GM23338 (cell line): ENCODE data around the gene OVOL3. TPM values are rescaled to one million over a fixed set of nuclear protein-coding genes. Genes with fewer than 3 reads are reported as not detected.

Experiments
- ATAC-seq: fragments of 200-7000 bp; cut with Tn5 transposase; 3 replicates; pipeline ENCODE4 v1.9.1; 2020
- DNase-seq: peaks from one replicate; pipeline ENCODE4 v3.0.0-alpha.2; 2015; ENCODE audit warnings: low spot score
- H2AFZ ChIP-seq: fragments of 200-600 bp; sonication (generic); 2 replicates; pipeline ENCODE4 v1.8.0; 2016; ENCODE audit warnings: antibody characterized with exemption, mild to moderate bottlenecking, moderate library complexity
- H3F3A ChIP-seq: fragments of 200-600 bp; sonication (generic); replicated peaks from 2 replicates; pipeline ENCODE4 v1.8.0; 2017; ENCODE audit warnings: antibody characterized with exemption, mixed run types, low read depth
- H3K27ac ChIP-seq: fragments of 200-600 bp; sonication (generic); 2 replicates; pipeline ENCODE4 v1.6.1; 2016; ENCODE audit warnings: low read depth
- H3K27me3 ChIP-seq: fragments of 200-600 bp; sonication (generic); 2 replicates; pipeline ENCODE4 v1.8.0; 2016; ENCODE audit warnings: mild to moderate bottlenecking, mixed run types, moderate library complexity; ENCODE audit not compliant: insufficient read depth
- H3K36me3 ChIP-seq: fragments of 200-600 bp; sonication (generic); 2 replicates; pipeline ENCODE4 v1.8.0; 2016; ENCODE audit warnings: mild to moderate bottlenecking; ENCODE audit not compliant: insufficient read depth
- H3K4me1 ChIP-seq: fragments of 200-600 bp; sonication (generic); 2 replicates; pipeline ENCODE4 v1.8.0; 2016; ENCODE audit warnings: mild to moderate bottlenecking, moderate library complexity; ENCODE audit not compliant: insufficient read depth
- H3K4me2 ChIP-seq: fragments of 200-600 bp; sonication (generic); 2 replicates; pipeline ENCODE4 v1.7.1; 2017; ENCODE audit warnings: mixed run types
- H3K4me3 ChIP-seq: fragments of 200-600 bp; sonication (generic); 2 replicates; pipeline ENCODE4 v1.6.1; 2016; ENCODE audit warnings: mixed run types
- H3K79me2 ChIP-seq: fragments of 200-600 bp; sonication (generic); replicated peaks from 2 replicates; pipeline ENCODE4 v1.8.0; 2017; ENCODE audit warnings: mild to moderate bottlenecking; ENCODE audit not compliant: insufficient read depth
- H3K9me2 ChIP-seq: fragments of 200-600 bp; sonication (generic); 2 replicates; pipeline ENCODE4 v1.8.0; 2017; ENCODE audit not compliant: insufficient read depth
- H4K20me1 ChIP-seq: fragments of 200-600 bp; sonication (generic); replicated peaks from 2 replicates; pipeline ENCODE4 v1.8.0; 2017; ENCODE audit warnings: mild to moderate bottlenecking; ENCODE audit not compliant: insufficient read depth
- H3K27ac Mint-ChIP-seq: 2 replicates; pipeline ENCODE4 v1.8.0; 2020; ENCODE audit warnings: inconsistent platforms, mild to moderate bottlenecking, moderate library complexity, mixed read lengths
- H3K27me3 Mint-ChIP-seq: 3 replicates; pipeline ENCODE4 v1.8.0; 2022; ENCODE audit warnings: low read depth, mild to moderate bottlenecking, moderate library complexity, mixed read lengths, inconsistent platforms; ENCODE audit not compliant: insufficient read depth, poor library complexity
- H3K36me3 Mint-ChIP-seq: 3 replicates; pipeline ENCODE4 v1.8.0; 2021; ENCODE audit warnings: low read depth, mild to moderate bottlenecking, inconsistent platforms, moderate library complexity, mixed read lengths
- H3K4me1 Mint-ChIP-seq: 3 replicates; pipeline ENCODE4 v1.8.0; 2020; ENCODE audit warnings: mild to moderate bottlenecking, inconsistent platforms, mixed read lengths
- H3K4me3 Mint-ChIP-seq: 3 replicates; pipeline ENCODE4 v1.8.0; 2021; ENCODE audit warnings: moderate library complexity, mild to moderate bottlenecking, inconsistent platforms, mixed read lengths
- H3K9me3 Mint-ChIP-seq: 3 replicates; pipeline ENCODE4 v1.8.0; 2020; ENCODE audit warnings: moderate library complexity, mild to moderate bottlenecking, inconsistent platforms, mixed read lengths
- CREB1 ChIP-seq: fragments of 250-450 bp; sonication (Bioruptor Pico); IDR thresholded peaks from 2 replicates; pipeline ENCODE4 v1.5.0; 2020; ENCODE audit warnings: low read depth, mild to moderate bottlenecking, moderate library complexity
- EZH2 ChIP-seq: fragments of 200-600 bp; sonication (generic); IDR thresholded peaks from one replicate; pipeline ENCODE4 v1.8.0; 2017; ENCODE audit warnings: antibody characterized with exemption, mild to moderate bottlenecking, low read depth; ENCODE audit not compliant: unreplicated experiment
- EZH2phosphoT487 ChIP-seq: fragments of 200-600 bp; sonication (generic); IDR thresholded peaks from one replicate; pipeline ENCODE4 v1.8.1; 2018; ENCODE audit warnings: antibody characterized with exemption; ENCODE audit not compliant: unreplicated experiment
- JUNB ChIP-seq: IDR thresholded peaks from one replicate; pipeline ENCODE4 v1.6.1; 2016; ENCODE audit warnings: antibody characterized with exemption; ENCODE audit not compliant: unreplicated experiment
- NANOG ChIP-seq: IDR thresholded peaks from 2 replicates; pipeline ENCODE4 v1.6.1; 2016; ENCODE audit warnings: antibody characterized with exemption, borderline replicate concordance
- POLR2AphosphoS5 ChIP-seq: IDR thresholded peaks from 2 replicates; pipeline ENCODE4 v1.6.1; 2016; ENCODE audit warnings: antibody characterized with exemption, low read depth
- STAT1 ChIP-seq: IDR thresholded peaks from one replicate; pipeline ENCODE4 v1.6.1; 2016; ENCODE audit warnings: antibody characterized with exemption; ENCODE audit not compliant: unreplicated experiment
- ZNF114 ChIP-seq: fragments of 250-450 bp; sonication (Bioruptor Pico); IDR thresholded peaks from 2 replicates; pipeline ENCODE4 v1.5.0; 2020; ENCODE audit warnings: mild to moderate bottlenecking, moderate library complexity
- ZNF331 ChIP-seq: fragments of 250-450 bp; sonication (Bioruptor Pico); IDR thresholded peaks from 2 replicates; pipeline ENCODE4 v1.5.0; 2020; ENCODE audit warnings: low read depth, mild to moderate bottlenecking, moderate library complexity
- polyA plus RNA-seq: library from polyadenylated mRNA; unstranded; fragments of >200 nt; fragmentation: Nextera tagmentation; extraction: Ambion mirVana; gene quantifications from 2 replicates; pipeline ENCODE4 v1.2.1, GENCODE V29; 2016
- total RNA-seq: library from RNA; depleted of rRNA; stranded (reverse); fragments of >200 nt; shearing (Covaris generic); gene quantifications from 2 replicates; pipeline ENCODE4 v1.2.3, GENCODE V29; 2014
- TF ChIP-seq, protein P1 (sequence below): IDR thresholded peaks from 2 replicates; pipeline ENCODE4 v1.6.1; 2016; ENCODE audit warnings: antibody characterized with exemption
- TF ChIP-seq, protein P2 (sequence below): fragments of 250-450 bp; sonication (Bioruptor Pico); IDR thresholded peaks from 2 replicates; pipeline ENCODE4 v1.5.0; 2020; ENCODE audit warnings: mild to moderate bottlenecking, moderate library complexity
- TF ChIP-seq, protein P3 (sequence below): IDR thresholded peaks from one replicate; pipeline ENCODE4 v1.6.1; 2018; ENCODE audit warnings: antibody characterized with exemption; ENCODE audit not compliant: unreplicated experiment
- TF ChIP-seq, protein P4 (sequence below), 2 experiments: fragments of 200-600 bp in 1 of 2; sonication (generic) in 1 of 2; conservative IDR thresholded peaks; 2 replicates each; pipeline versions ENCODE4 v1.5.1 to v1.6.1; 2016 to 2017; ENCODE audit warnings: antibody characterized with exemption in 2 of 2, low read depth in 2 of 2, mild to moderate bottlenecking in 2 of 2, moderate library complexity in 1 of 2

The OVOL3 gene
- total and polyA plus RNA-seq, 2 experiments from 2014 or later = not detected

DNA sequence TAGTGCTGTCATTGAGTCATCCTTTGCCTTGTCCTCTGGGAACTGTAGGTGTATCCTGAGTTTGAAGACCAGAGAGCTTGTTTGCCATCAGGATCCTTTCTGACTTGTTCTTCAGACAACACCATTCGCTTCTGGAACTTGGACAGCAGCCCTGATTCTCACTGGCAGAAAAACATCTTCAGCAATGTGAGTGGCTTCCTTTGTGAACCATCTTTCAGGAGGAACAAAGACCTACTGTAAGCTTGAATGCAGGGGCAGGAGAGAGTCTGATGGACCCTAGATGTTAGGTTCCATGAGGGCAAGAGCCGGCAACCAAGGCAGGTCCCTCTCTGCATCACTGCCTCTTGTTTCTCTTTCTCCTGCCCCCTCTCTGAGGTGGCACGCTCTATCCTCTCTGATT is 29.6 kb upstream of the OVOL3 start:
- DNase-seq (no peak), ATAC-seq (no peak)
- no peaks in the 10 kb centered on the region for H3K9me2 ChIP-seq
- Mint-ChIP-seq H3K27ac (no peak overlapping the region), H3K9me3 (no peaks in the 10 kb centered on the region), H3K27me3 (peaks cover 6% of the 10 kb centered on the region), H3K4me1 (no peaks in the 10 kb centered on the region), H3K4me3 (no peak overlapping the region), H3K36me3 (peaks cover 69% of the 10 kb centered on the region)
- no peaks in the 10 kb centered on the region for H3K79me2 ChIP-seq
- H3K36me3 ChIP-seq = peaks cover 30% of the 10 kb centered on the region
- peaks cover 20% of the 10 kb centered on the region for H4K20me1 ChIP-seq
- no peak for TF ChIP-seq JUNB
- no peak for TF ChIP-seq NANOG
- TF ChIP-seq, protein P1, sequence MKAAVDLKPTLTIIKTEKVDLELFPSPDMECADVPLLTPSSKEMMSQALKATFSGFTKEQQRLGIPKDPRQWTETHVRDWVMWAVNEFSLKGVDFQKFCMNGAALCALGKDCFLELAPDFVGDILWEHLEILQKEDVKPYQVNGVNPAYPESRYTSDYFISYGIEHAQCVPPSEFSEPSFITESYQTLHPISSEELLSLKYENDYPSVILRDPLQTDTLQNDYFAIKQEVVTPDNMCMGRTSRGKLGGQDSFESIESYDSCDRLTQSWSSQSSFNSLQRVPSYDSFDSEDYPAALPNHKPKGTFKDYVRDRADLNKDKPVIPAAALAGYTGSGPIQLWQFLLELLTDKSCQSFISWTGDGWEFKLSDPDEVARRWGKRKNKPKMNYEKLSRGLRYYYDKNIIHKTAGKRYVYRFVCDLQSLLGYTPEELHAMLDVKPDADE = no peak
- TF ChIP-seq POLR2AphosphoS5 = no peak
- TF ChIP-seq CREB1 (CRISPR knock-in tag) = no peak
- no peak for TF ChIP-seq ZNF114 (CRISPR knock-in tag)
- TF ChIP-seq, protein P2, sequence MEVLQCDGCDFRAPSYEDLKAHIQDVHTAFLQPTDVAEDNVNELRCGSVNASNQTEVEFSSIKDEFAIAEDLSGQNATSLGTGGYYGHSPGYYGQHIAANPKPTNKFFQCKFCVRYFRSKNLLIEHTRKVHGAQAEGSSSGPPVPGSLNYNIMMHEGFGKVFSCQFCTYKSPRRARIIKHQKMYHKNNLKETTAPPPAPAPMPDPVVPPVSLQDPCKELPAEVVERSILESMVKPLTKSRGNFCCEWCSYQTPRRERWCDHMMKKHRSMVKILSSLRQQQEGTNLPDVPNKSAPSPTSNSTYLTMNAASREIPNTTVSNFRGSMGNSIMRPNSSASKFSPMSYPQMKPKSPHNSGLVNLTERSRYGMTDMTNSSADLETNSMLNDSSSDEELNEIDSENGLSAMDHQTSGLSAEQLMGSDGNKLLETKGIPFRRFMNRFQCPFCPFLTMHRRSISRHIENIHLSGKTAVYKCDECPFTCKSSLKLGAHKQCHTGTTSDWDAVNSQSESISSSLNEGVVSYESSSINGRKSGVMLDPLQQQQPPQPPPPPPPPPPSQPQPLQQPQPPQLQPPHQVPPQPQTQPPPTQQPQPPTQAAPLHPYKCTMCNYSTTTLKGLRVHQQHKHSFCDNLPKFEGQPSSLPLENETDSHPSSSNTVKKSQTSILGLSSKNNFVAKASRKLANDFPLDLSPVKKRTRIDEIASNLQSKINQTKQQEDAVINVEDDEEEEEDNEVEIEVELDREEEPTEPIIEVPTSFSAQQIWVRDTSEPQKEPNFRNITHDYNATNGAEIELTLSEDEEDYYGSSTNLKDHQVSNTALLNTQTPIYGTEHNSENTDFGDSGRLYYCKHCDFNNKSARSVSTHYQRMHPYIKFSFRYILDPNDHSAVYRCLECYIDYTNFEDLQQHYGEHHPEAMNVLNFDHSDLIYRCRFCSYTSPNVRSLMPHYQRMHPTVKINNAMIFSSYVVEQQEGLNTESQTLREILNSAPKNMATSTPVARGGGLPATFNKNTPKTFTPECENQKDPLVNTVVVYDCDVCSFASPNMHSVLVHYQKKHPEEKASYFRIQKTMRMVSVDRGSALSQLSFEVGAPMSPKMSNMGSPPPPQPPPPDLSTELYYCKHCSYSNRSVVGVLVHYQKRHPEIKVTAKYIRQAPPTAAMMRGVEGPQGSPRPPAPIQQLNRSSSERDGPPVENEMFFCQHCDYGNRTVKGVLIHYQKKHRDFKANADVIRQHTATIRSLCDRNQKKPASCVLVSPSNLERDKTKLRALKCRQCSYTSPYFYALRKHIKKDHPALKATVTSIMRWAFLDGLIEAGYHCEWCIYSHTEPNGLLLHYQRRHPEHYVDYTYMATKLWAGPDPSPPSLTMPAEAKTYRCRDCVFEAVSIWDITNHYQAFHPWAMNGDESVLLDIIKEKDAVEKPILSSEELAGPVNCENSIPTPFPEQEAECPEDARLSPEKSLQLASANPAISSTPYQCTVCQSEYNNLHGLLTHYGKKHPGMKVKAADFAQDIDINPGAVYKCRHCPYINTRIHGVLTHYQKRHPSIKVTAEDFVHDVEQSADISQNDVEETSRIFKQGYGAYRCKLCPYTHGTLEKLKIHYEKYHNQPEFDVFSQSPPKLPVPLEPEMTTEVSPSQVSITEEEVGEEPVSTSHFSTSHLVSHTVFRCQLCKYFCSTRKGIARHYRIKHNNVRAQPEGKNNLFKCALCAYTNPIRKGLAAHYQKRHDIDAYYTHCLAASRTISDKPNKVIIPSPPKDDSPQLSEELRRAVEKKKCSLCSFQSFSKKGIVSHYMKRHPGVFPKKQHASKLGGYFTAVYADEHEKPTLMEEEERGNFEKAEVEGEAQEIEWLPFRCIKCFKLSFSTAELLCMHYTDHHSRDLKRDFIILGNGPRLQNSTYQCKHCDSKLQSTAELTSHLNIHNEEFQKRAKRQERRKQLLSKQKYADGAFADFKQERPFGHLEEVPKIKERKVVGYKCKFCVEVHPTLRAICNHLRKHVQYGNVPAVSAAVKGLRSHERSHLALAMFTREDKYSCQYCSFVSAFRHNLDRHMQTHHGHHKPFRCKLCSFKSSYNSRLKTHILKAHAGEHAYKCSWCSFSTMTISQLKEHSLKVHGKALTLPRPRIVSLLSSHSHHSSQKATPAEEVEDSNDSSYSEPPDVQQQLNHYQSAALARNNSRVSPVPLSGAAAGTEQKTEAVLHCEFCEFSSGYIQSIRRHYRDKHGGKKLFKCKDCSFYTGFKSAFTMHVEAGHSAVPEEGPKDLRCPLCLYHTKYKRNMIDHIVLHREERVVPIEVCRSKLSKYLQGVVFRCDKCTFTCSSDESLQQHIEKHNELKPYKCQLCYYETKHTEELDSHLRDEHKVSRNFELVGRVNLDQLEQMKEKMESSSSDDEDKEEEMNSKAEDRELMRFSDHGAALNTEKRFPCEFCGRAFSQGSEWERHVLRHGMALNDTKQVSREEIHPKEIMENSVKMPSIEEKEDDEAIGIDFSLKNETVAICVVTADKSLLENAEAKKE (CRISPR knock-in tag) = no peak
- no peak for TF ChIP-seq EZH2phosphoT487
- TF ChIP-seq, protein P3, sequence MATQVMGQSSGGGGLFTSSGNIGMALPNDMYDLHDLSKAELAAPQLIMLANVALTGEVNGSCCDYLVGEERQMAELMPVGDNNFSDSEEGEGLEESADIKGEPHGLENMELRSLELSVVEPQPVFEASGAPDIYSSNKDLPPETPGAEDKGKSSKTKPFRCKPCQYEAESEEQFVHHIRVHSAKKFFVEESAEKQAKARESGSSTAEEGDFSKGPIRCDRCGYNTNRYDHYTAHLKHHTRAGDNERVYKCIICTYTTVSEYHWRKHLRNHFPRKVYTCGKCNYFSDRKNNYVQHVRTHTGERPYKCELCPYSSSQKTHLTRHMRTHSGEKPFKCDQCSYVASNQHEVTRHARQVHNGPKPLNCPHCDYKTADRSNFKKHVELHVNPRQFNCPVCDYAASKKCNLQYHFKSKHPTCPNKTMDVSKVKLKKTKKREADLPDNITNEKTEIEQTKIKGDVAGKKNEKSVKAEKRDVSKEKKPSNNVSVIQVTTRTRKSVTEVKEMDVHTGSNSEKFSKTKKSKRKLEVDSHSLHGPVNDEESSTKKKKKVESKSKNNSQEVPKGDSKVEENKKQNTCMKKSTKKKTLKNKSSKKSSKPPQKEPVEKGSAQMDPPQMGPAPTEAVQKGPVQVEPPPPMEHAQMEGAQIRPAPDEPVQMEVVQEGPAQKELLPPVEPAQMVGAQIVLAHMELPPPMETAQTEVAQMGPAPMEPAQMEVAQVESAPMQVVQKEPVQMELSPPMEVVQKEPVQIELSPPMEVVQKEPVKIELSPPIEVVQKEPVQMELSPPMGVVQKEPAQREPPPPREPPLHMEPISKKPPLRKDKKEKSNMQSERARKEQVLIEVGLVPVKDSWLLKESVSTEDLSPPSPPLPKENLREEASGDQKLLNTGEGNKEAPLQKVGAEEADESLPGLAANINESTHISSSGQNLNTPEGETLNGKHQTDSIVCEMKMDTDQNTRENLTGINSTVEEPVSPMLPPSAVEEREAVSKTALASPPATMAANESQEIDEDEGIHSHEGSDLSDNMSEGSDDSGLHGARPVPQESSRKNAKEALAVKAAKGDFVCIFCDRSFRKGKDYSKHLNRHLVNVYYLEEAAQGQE = no peak
- no peak for TF ChIP-seq STAT1
- TF ChIP-seq EZH2 = no peak
- TF ChIP-seq, protein P4, sequence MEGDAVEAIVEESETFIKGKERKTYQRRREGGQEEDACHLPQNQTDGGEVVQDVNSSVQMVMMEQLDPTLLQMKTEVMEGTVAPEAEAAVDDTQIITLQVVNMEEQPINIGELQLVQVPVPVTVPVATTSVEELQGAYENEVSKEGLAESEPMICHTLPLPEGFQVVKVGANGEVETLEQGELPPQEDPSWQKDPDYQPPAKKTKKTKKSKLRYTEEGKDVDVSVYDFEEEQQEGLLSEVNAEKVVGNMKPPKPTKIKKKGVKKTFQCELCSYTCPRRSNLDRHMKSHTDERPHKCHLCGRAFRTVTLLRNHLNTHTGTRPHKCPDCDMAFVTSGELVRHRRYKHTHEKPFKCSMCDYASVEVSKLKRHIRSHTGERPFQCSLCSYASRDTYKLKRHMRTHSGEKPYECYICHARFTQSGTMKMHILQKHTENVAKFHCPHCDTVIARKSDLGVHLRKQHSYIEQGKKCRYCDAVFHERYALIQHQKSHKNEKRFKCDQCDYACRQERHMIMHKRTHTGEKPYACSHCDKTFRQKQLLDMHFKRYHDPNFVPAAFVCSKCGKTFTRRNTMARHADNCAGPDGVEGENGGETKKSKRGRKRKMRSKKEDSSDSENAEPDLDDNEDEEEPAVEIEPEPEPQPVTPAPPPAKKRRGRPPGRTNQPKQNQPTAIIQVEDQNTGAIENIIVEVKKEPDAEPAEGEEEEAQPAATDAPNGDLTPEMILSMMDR (conservative IDR thresholded peaks at IDR 0.05; ENCODE audit: low read depth in 2 of 2) = no peak
- TF ChIP-seq ZNF331 = no peak
- no peak overlapping the region for H3K4me2 ChIP-seq
- no peak overlapping the region for H2AFZ ChIP-seq
- no peak overlapping the region for H3K27ac ChIP-seq
- 0 out of 2 replicates have a peak, but pooled peaks cover 11% of the 10 kb centered on the region for H3F3A ChIP-seq
- no peaks in the 10 kb centered on the region for H3K27me3 ChIP-seq
- no peak overlapping the region for H3K4me3 ChIP-seq
- no peaks in the 10 kb centered on the region for H3K4me1 ChIP-seq
